Measurements from ENCODE around the gene ZNF593.

ZNF593 gene

DNA sequence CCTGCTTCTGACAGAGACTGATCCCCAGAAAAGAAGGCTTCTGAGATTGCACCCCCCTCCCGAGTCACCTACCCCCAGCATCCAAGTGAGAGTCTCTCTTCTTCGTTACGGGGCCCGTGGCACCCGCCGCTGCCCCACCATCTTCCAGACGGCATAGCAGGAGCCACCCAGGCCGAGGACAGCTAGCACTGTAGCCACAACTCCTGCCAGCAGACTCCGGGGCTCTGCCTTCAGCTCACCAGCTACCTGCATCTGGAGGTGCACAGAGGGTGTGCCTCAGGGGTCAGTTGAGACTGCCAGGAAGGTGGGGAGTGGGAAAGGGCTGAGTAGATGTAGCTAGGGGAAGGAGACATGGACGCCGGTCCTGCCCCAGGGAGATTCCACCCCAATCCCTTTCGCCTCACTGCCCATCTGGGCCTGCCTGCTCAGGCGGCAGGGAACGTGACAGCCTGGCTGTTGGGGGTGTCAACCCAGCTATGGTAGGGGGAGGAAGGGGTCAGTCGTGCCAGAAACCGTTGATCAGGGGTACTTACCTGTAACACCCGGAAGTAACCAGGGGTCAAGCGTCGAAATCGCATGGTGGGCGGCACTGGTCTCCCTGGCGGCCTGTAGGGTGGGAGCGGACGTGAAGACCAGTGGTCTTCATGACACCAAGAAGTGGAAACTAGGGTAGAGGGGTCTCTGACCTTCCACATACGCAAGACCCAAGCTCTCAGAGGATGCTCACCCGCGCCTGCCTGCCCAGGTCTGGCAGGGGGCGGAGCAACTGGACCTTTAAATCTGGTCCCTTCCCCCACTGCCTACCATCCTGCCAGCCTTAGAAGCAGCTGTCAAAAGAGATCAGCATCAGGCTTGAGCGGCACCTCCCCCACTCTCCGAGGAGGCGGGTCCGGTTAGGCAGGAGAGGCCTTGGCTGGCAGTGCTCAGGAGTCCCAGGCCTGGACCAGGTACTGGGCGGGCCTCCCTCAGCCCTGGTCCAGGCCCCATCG, 1.7 kb downstream of the ZNF593 start, which contains the start of gene ZNF593OS:
Gene ZNF593OS (minus strand): TSS at position 749 of the 989 bp plus-strand sequence. CDS start 171 bp downstream, at position 578.
- no peak for DNase-seq

DNA sequence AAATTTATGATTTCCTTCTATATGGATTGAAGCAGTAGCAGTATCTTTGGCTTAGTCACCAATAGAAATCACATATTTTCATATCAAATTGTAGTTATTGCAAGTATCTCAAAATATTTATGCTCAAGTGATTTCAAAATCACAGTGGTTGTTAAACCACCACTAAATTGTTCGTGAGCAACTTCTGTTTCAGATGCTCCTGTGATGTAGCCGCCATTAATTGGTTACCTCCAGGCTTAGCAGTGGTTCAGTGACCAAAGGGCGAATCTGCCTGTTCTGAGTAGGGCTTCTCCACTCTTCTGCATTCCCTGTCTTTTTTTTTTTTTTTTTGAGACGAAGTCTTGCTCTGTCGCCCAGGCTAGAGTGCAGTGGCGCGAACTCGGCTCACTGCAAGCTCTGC, 5.6 kb downstream of the ZNF593 start:
- DNase-seq: no peak

DNA sequence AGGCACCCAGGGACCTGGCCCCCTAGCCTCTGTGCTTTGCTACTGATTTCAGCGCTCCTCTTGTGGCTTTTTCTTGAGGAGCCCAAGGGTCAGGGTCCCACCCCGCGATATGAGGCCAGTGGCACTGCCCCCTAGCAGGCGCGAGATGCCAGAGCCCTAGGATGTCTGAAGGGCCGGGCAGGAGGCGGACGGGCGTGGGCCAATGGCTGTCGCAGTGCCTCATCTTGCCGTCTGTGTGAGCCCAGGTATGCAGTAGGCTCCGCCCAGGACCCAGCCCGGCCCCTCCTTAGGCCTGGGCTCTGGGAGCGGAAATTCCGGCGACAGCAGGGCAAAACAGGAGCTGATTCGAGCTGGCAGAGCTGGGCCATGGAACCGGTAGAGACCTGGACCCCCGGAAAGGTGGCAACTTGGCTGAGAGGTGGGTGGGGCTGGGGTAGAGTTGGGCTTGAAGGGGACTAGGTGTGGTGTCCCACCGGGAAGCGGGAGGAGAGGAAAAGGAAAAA, 7.5 kb downstream of the ZNF593 start, which contains the start of gene CNKSR1:
Gene CNKSR1 (plus strand): TSS at position 310 of the 503 bp plus-strand sequence. CDS start 57 bp downstream, at position 367.
- DNase-seq: no peak

DNA sequence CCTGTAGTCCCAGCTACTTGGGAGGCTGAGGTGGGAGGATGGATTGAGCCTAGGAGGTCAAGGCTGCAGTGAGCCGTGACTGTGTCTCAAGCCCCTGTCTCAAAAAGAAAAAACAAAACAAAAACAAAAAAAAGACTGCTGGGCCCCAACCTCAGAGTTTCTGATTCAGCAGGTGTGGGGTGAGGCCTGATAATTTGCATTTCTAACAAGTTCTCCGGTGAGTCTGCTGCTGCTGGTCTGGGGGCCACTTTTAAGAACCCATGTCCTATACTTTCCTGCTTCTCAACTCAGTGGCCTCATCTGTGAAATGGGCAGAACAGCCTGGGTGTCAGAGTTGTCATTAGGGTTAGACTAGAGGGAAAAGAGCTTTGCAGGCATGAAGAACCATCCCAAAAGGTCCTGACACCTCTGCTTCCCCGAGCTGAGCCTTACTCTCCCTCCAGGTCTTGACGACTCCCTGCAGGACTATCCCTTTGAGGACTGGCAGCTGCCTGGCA, 10.3 kb downstream of the ZNF593 start:
- DNase-seq: no peak

DNA sequence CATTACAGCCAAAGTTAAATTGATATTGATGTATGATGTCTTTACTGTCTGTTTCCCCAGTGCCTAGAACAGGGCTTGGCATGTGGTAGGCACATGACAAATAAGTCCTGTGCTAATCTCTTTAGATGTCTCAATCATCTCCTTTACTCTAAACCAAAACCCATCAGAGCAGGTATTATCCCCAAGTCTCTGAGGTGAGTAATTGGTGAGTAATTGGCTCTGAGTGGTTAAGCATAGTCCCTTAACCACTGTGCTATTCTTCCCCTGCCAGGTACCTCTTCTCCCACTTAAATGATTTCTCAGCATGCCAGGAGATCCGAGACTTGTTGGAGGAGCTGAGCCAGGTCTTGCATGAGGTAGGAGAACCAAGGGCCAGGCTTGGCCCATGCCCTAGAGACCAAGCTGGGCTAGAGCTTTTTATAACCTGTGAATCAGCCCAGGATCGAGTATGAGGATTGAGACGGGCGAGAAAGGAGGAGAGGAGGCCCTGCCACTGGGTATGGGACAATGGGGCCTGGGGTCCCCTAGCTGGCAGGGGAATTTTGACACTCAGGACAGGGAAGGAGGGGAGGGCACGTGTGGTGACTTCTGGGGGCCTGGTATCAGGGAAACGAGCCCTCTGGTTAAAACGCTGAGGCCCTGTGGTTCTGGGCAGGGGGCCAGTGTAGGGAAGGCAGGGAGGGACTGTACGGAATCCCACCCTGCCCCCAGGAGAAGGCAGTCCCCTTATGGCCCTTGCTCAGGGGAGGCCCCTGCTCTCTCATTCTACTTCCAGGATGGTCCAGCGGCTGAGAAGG, 12.1 kb downstream of the ZNF593 start:
- DNase-seq: no peak

DNA sequence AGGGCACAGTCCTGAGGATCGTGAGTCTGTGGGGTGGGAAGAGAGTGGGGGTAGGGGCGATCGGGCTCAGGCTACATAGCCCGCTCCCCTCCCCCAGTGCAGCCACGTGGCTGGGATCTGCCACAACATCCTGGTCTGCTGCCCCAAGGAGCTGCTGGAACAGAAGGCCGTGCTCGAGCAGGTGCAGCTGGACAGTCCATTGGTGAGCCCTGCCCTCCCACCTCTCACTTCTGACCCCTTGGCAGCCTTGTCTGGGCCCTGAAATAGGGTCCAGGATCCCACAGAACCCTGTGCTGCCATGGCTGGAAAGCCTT, 12.6 kb downstream of the ZNF593 start:
- no peak for DNase-seq

DNA sequence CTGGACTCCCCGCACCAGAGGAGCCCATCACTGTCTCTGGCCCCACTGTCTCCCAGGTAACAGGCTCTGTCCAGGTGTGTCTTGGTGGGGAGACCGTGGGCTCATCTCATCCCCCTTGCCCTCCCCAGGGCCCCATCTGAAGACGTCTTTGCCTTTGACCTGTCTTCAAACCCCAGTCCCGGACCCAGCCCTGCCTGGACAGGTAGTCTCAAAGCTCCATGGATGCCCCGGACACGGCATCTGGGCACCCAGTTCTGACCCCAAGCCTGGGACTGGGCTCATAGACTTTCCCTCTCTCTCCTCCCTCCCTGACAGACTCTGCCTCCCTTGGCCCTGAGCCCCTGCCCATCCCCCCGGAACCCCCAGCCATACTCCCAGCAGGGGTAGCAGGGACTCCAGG, 14.4 kb downstream of the ZNF593 start:
- no peak for DNase-seq

DNA sequence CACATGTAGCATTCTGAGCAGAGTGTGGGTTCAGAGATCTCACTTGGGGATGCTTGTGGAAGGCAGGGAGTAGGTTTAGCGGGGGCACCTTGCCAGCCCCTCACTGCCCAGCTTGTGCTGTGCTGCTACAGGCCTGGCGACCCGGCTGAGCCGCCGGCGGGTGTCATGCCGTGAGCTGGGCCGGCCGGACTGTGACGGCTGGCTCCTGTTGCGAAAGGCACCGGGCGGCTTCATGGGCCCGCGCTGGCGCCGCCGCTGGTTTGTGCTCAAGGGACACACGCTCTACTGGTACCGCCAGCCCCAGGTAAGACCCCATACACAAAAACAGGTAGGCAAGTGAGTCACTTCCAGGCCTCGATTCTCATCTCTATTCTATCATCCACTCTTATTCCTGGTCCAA, 15.2 kb downstream of the ZNF593 start:
- DNase-seq: no peak

DNA sequence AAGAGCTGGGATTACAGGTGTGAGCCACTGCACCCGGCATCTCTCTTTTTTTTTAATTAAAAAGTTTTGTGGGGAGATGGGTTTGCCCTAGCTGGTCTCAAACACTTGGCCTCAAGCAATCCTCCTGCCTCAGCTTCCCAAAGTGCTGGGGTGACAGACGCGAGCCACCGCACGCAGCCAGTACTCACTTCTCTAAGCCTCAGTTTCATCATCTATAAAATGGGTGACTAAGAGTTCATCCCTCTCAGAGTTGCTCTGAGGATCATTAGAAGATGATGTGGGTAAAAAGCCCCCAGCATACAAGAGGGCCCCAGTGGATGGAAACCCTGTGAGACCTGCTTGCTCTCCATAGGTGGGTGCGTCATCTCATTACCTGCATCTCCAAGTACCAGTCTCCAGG, 18.2 kb downstream of the ZNF593 start:
- DNase-seq: no peak

DNA sequence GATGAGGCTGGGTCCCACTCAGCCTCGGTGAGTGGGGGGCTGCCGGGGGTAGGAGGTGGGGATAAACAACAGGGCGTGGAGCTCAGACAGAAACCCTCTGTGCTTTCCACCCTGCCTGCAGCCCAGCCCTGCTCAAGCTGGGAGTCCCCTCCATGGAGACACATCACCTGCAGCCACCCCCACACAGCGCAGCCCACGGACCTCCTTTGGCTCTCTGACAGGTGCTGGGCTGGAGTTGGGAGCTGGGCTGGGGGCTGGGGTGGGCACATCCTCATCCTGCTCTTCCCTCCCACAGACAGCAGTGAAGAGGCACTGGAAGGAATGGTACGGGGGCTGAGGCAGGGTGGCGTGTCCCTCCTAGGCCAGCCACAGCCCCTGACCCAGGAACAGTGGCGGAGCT, 18.8 kb downstream of the ZNF593 start:
- no peak for DNase-seq

DNA sequence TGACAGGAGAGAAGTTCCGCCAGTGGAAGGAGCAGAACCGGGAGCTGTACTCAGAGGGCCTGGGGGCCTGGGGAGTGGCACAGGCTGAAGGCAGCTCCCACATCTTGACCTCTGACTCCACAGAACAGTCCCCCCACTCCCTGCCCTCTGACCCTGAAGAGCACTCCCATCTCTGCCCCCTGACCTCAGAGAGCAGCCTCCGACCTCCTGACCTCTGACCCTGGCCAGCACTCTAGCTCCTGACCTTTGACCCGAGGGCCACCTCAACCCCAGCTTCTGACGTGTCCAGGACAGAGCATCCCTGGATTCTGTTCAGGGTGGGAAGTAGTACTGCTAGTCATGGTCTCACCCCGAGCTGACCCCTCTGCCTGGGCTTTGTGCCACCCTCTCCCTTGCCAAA, 19.6 kb downstream of the ZNF593 start:
- DNase-seq: no peak

DNA sequence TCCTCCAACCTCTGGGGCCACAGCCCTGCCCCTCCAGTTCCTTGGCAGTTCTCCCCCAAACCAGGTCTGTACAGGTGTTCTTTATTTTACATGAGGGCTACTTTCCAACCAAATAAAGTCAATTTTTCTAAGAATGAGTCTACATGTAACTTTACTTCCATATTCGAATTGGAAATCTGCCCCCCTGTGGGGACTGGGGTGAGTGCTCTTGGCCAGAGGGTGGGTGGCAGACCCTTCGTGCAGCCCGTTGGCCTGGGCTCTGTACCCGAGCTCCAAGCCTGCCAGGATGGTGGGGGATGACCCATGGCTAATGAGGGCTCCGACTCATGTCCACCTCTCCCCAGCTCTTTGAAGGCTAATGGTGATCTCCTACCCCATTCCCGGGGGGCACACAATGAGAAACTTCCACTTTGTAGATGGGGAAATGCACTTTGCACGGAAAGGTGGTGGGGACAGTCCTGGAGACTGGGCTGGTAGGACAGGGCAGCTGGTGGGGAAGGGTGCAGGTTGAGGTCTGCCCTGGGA, 20.1 kb downstream of the ZNF593 start:
- DNase-seq: no peak

DNA sequence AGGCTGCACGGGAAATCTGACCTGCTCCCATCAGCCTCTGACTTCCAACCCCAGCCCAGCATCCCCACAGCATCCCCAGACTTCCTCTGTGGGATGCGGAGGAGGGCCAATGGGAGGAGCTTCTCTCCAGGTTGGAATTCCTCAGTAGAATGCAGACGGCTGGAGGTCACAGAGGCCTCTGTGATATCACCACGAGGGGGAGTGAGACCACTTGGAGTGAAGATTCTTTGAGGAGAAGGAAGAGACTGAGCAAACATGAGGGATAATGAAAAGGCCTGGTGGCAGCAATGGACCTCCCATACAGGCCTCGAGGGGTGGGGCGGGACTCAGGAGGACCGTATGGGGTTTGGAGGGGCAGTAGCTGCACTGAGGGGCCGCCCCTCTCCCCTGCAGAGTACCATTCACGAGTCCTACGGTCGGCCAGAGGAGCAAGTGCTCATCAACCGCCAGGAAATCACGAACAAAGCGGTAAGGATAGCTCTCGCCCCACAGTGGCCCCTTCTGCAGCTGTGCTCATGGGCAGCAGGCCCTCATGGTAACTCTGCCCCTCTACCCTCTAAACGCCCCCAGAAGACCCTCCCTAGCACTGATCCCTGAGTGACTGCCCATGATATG, 20.8 kb downstream of the ZNF593 start, which contains the start of gene CATSPER4:
Gene CATSPER4 (plus strand): TSS at position 230 of the 615 bp plus-strand sequence. CDS start 26 bp downstream, at position 256.
- no peak for DNase-seq

DNA sequence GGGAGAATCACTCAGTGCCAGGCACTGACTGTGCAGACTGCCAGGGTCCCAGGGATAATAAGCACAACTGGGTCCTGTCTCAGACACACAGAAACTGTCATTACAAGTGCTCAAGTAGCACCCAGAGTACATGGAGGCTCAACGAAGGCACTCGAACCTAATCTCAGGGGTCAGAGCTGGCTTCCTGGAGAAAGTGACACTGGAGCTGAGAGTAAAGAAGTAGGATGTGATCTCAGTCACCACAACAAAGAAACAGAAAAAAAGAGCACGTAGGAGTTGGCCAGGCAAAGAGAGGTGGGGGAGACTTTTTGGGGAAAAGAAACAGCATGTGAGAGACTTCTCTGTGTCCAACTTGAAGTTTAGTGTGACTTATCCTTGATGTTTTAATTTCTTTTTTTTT, 22.0 kb downstream of the ZNF593 start:
- DNase-seq: no peak

DNA sequence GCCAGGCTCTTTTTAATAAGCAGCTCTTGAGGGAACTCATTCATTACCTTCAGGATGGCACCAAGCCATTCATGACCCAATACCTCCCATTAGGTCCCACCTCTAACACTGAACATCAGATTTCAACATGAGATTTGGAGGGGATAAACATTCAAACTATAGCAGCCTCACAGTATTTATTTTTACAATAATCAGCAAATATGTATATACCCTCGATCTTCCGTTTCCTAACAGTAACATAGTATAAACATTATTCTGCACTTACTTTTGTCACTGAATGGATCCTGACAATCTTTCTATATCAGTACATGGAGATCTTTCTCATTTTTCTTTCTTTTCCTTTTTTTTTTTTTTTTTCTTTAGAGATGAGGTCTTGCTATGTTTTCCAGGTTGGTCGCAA, 26.1 kb downstream of the ZNF593 start:
- no peak for DNase-seq

DNA sequence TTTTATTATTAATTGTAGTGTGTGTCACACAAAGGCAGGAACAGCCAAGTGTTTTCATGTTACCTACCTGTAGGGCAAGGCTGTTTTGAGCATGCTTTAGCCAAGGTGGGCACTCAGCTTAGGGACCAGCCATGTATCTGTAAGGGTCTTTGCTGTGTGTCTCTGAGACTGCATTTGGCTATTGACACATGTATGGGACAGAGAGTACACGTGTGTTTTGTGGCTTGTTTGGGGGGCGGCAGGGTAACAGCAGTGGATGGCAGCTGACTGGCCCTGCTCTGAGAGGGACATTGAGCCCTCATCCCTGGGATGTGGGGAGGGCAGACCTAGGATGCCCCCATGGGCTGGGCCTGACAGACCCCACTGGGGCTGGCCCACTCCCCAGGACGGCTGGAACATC, 27.6 kb downstream of the ZNF593 start:
- no peak for DNase-seq

DNA sequence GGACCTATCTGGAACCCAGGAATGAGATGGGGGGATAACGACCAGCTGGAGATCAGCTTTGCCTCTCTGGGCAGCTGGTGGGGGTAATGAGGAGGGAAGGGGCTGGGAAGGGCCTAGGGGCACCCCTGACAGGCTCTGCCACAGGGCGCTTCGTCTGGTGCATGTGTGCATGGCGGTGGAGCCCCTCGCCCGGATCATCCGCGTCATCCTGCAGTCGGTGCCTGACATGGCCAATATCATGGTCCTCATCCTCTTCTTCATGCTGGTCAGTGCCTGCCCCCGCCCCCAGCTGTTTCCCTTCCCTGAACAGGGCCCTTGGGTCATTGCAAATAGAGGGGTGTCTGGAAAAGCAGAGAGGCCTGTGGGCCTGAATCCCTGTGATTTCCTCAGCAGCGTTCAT, 28.1 kb downstream of the ZNF593 start:
- no peak for DNase-seq

DNA sequence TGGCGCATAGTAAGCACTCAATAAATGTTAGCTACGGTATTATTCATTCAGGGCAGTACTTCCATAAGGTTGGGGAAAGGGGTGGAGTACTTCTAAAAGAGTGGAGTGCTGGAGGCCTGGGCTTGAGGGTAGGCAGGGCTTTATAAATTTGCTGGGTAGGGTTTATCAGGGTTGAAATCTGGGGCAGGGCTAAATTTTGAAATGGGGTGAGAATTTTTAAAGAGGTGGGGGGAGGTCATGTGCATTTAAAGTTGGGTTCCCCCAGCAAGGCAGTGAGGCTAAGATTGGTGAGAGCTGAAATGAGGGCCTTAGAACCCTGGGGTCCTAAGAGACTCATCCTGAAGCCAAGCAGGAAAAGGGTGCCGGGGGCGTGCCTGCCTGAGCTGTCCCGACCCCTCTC, 30.7 kb downstream of the ZNF593 start:
- DNase-seq: no peak

DNA sequence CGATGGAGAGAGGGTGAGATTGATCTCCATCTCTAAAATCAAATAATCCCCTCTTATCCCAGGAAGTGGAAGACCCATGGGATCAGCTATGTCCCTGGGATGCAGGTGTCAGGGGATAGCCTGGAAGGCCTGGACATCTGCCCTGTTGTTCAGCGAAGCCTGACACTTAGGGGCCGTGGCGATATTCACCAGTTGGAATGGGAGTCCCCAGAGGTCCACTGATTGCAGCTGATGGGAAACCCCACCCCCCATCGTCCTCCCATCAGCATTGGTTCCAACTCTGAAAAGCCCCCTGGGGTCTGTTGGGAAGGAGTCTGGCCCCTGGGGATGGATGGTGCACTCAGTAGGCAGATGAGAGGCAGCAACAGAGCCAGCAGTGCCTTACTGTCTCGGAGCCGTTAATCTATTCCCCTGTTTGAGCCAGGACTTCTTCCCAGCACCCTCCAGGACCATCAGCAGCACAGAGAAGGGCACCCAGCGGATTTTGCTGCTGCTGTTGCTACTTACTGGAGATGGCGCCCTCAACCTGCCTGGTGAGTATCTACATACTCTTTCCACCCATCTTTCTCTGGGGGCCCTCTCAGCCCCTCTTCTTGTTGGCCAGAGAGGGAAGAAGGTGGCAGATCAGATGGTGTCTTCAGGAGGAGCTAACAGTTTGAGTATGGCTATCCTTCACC, 34.1 kb downstream of the ZNF593 start:
- no peak for DNase-seq

DNA sequence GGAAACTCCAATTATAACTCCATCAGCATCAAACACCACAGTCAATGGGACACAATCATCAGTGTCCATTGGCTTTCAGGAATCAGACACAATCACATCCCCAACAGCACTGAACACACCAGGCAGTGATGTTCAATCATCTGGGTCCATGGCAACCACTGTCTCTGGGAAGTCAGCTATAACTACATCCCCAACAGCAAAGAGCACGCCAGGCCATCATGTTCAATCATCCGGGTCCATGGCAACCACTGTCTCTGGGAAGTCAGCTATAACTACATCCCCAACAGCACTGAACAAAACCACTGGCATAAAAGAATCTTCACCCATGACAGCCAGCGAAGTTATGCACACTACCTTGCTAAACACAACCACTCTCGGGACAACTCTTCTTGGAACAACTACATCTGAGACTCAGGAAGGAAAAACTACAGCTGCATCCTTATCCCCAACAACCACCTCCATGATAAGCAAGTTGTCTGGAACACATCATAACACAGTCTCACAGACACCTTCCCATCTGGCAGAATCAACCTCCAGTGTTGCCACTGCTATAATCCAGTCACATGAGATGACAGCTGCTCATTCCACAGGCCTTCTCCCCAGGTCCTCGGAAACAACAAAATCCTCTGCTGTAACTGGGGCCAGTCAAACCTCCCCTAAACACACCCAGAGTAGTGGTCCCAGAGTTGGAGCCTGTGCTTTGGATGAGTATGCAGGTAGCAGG, 40.6 kb downstream of the ZNF593 start:
- DNase-seq: no peak

DNA sequence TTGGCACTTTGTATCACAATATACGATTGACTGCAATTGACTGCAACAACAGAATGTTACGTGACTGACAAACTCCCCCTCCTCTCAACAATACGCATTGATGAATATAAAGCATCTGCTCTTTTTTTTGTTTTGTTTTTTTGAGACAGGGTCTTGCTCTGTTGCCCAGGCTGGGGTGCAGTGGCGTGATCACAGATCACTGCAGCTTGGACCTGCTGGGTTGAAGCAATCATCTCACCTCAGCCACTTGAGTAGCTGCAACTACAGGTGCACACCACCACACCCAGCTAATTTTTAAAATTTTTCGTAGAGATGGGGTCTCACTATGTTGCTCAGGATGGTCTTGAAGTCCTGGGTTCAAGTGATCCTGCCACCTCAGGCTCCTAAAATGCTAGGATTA, 43.0 kb downstream of the ZNF593 start:
- DNase-seq: no peak
